22Rv1 (cell line): Measurements from ENCODE around the gene WDR90.

Experiments
- H3K27ac ChIP-seq: fragments of 450-650 bp; 2 replicates; pipeline ENCODE4 v1.5.1; 2017
- ZFX ChIP-seq: fragments of 450-650 bp; IDR thresholded peaks from 2 replicates; pipeline ENCODE4 v1.6.1; 2017; ENCODE audit warnings: antibody characterized with exemption, borderline replicate concordance
- TF ChIP-seq, protein P1 (sequence below): fragments of 450-650 bp; IDR thresholded peaks from 2 replicates; pipeline ENCODE4 v1.5.1; 2017; ENCODE audit warnings: mild to moderate bottlenecking

WDR90 gene

DNA sequence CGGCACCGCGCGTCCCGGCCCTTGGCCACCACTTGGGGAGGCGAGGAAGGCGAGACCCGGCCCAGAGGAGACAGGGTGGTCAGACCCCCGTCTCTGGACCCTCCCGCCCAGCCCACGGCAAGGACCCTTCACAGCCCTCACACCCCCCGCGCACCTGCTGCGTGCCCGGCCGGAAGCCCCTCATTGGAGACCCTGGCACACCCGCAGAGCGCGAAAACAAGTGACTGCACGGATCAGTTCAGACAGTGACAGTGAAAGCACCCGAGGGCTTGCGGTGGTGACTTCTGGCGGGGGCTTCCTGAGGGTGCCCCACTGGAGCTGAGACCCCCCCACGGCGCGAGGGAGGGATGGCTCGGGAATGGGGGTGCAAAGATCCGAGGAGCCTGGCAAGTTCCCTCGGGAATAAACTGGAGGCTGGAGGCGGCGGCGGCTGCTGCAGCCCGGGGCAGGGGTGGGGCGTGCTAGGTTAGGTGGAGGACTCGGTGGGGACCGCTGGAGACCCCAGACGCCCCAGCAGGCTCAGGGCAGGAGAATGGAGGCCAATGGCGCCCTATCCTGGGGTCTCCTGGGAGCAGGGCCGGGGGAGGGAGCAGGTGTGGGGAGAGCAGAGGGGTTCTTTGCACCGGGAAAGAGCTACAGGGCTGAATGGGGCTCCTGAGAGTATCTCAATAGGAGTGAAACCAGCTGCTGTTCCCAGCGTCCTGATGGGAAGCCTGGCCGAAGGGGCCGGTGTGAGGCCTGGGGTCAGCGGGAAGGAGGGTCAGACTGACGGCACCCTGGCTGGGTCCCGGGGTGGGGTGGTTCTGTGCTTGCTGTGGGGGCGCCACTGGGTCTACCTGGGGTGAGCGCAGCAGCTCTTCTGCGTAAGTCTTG lies 57.3 kb downstream of the WDR90 start:
- peak overlapping the region; percentile 90 for H3K27ac ChIP-seq

DNA sequence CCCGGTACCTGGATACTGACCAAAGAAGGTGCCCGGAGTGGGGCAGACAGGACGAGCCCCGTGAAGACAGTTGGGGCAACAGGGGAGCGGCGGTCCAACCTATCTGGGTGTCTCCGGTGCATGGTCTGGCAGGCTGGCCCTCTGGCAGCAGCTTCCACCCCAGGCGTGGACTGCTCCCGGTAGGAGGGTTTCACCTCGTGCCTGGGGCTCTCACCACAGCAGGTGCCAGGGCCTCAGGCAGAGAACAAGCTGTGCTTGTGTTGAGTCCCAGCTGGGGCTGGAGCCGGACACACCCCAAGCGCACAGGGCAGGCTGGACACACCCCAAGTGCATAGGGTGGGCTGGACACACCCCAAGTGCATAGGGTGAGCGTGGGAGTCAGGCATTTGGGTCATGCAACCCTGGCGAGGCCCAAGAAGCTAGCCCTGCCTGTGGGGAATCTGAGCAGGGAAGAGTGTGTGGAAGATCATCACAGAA lies 57.9 kb downstream of the WDR90 start:
- H3K27ac ChIP-seq: peak overlapping the region; percentile 90
- TF ChIP-seq, protein P1, sequence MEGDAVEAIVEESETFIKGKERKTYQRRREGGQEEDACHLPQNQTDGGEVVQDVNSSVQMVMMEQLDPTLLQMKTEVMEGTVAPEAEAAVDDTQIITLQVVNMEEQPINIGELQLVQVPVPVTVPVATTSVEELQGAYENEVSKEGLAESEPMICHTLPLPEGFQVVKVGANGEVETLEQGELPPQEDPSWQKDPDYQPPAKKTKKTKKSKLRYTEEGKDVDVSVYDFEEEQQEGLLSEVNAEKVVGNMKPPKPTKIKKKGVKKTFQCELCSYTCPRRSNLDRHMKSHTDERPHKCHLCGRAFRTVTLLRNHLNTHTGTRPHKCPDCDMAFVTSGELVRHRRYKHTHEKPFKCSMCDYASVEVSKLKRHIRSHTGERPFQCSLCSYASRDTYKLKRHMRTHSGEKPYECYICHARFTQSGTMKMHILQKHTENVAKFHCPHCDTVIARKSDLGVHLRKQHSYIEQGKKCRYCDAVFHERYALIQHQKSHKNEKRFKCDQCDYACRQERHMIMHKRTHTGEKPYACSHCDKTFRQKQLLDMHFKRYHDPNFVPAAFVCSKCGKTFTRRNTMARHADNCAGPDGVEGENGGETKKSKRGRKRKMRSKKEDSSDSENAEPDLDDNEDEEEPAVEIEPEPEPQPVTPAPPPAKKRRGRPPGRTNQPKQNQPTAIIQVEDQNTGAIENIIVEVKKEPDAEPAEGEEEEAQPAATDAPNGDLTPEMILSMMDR: no peak
- TF ChIP-seq ZFX: no peak

More for the DNA sequence above, 57.3 kb downstream of the WDR90 start:
- no peak for TF ChIP-seq ZFX
- TF ChIP-seq, protein P1: no peak

DNA sequence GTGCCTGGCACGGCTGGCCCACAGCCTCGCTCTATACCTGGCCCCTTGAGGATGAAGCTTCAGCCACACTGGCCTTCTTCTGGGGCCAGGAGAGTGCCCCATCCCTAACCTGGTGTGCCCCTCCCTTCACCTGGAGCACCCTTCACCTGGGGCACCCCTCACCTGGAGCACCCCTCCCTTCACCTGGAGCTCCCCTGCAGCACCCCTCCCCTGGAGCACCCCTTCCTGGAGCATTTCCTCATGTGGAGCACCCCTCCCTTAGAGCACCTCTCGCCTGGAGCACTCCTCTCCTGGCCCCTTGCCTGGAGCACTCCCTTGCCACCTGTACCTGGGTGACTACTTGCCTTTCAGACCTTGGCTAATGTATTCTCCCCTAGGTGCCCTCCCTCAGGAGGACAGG lies 58.9 kb downstream of the WDR90 start:
- no peak overlapping the region for H3K27ac ChIP-seq
- no peak for TF ChIP-seq ZFX
- TF ChIP-seq, protein P1: no peak

DNA sequence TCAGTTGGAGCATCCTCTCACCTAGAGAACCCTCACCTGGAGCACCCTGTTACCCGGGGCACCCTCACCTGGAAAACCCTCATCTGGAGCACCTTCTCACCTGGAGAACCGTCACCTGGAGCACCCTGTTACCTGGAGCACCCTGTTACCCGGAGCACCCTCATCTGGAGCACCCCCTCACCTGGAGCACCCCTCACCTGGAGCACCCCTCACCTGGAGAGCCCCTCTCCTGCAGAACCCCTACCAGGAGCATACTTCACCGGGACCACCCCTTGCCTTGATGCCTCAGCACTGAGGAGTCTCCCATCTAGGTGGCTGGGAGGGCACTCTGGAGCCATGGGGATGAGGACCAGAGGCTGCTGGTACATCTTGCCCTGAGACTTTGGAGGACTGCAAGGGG lies 59.8 kb downstream of the WDR90 start:
- H3K27ac ChIP-seq: no peak overlapping the region
- TF ChIP-seq ZFX: no peak
- TF ChIP-seq, protein P1: no peak

DNA sequence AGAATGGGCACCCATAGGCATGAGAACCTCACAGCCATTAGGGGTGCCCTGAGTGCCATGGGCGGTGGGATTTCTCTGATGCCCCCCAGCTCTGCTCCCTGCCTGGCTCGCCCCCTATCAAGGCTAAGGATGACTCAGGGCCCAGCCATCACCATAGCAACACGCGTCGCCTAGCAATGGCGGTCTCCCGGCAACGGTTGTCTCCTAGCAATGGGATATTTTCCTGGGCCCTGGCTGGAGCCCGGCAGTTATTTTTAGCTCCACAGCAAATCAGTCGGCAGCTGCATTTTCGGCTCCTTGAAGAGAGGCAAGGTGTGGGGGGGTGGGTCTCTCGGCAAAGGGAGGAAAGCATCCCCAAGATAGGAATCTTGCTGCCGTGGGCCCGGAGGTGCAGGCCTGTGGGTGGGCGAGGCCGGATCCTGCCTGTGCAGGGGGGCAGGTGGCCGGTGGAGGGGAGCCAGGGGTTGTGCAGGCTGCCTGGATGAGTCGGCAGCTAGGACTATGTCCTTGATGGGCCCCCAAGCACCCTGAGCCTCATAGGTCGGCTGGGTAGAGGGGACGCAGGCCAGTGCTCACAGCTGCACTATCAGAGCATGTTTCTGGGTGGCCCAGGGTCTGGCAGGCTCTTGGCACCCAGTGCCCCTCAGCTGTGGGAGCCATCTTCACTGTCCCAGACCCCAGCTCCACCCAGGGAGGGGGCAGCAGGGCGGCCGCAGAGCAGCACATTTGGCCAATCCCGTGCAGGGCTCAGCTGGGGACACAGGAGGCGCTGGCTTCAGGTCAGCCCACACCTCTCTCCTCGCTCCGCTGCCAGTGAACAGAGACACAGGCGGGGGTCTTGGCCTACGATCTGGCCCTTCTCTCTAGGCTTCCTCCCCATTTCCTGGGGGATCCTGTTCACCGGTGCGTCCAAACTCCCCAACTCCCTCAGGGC lies 60.7 kb downstream of the WDR90 start:
- H3K27ac ChIP-seq: 0 out of 2 replicates have a peak overlapping the region, but pooled peaks have one; percentile 23
- TF ChIP-seq ZFX: no peak
- TF ChIP-seq, protein P1: no peak

DNA sequence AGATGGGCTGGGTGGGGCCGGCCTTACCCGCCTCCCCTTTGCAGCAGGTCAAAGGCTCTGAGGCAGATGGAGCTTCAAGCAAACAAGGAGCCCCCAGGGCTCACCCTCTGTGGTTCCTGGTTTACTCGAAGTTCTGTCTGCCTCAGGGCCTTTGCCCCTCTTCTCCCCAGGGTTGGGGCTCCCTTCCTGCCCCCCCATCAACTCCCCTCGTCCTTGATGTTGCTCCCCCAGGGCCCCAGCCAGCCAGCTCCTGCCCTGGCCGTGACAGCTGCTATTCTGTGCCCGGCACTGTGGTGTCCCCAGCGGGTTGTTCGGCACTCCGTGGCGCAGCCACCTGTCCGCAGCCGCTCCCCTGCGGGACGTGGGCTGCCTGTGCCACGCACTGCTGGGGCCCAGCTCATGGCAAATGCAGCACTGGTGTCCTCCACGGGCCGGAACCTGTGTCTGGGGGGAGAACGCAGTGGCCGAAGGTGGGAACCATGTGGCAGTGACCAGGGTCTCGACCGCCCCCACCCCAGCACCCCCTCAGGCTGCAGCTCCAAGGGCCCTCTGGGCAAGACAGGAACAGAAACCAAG lies 61.4 kb downstream of the WDR90 start:
- H3K27ac ChIP-seq: no peak overlapping the region
- TF ChIP-seq, protein P1: no peak
- TF ChIP-seq ZFX: no peak
